PC-9 (cell line): ENCODE measurements around the gene INPP5A. TPM values are rescaled to one million over a fixed set of nuclear protein-coding genes. Genes with fewer than 3 reads are reported as not detected.

Experiments used
- BruUV-seq: library from RNA; stranded (reverse); fragments of 400-500 nt; replicated peaks from 2 replicates; lab custom pipeline; 2021; lab: Mats Ljungman, UMichigan
- CTCF ChIA-PET: fragments of 300-600 bp; sonication (Branson Sonifier 250); formaldehyde crosslinking; loops from one replicate; lab custom pipeline; 2022; ENCODE audit warnings: antibody characterized with exemption; lab: Charles Lee
- POLR2A ChIA-PET: fragments of 300-600 bp; sonication (Branson Sonifier 250); formaldehyde crosslinking; loops from one replicate; lab custom pipeline; 2022; ENCODE audit warnings: antibody characterized with exemption; ENCODE audit not compliant: unreplicated experiment; lab: Charles Lee
- DNase-seq, 2 experiments: peaks; one replicate each; pipeline versions ENCODE4 v3.0.0 to v3.0.0-alpha.2; 2015 to 2022; ENCODE audit warnings: mixed read lengths in 1 of 2
- H2AFZ ChIP-seq: fragments of 200-600 bp; sonication (generic); 2 replicates; pipeline ENCODE4 v1.8.1; 2017; ENCODE audit warnings: antibody characterized with exemption
- H3F3A ChIP-seq: fragments of 200-600 bp; sonication (generic); 2 replicates; pipeline ENCODE4 v1.8.1; 2017; ENCODE audit warnings: antibody characterized with exemption, mild to moderate bottlenecking, low read depth; ENCODE audit not compliant: insufficient read depth
- H3K27ac ChIP-seq: fragments of 200-600 bp; sonication (generic); 2 replicates; pipeline ENCODE4 v1.6.1; 2016; ENCODE audit warnings: mixed run types
- H3K27me3 ChIP-seq: fragments of 200-600 bp; sonication (generic); 2 replicates; pipeline ENCODE4 v1.6.1; 2016; ENCODE audit warnings: low read depth, mixed run types; ENCODE audit not compliant: insufficient read depth
- H3K36me3 ChIP-seq: fragments of 200-600 bp; sonication (generic); 2 replicates; pipeline ENCODE4 v1.6.1; 2016; ENCODE audit warnings: low read depth, mixed run types
- H3K4me1 ChIP-seq: fragments of 200-600 bp; sonication (generic); replicated peaks from 2 replicates; pipeline ENCODE4 v1.6.1; 2016; ENCODE audit warnings: mixed run types; ENCODE audit not compliant: insufficient read depth
- H3K4me2 ChIP-seq: fragments of 200-600 bp; sonication (generic); 2 replicates; pipeline ENCODE4 v1.6.1; 2017; ENCODE audit warnings: mixed run types
- H3K4me3 ChIP-seq: fragments of 200-600 bp; sonication (generic); 2 replicates; pipeline ENCODE4 v1.6.1; 2016; ENCODE audit warnings: mixed run types
- H3K79me2 ChIP-seq: fragments of 200-600 bp; sonication (generic); 2 replicates; pipeline ENCODE4 v1.6.1; 2017; ENCODE audit warnings: low read depth, mixed run types
- H3K9me2 ChIP-seq: fragments of 200-600 bp; sonication (generic); 2 replicates; pipeline ENCODE4 v1.8.1; 2017; ENCODE audit warnings: mild to moderate bottlenecking; ENCODE audit not compliant: insufficient read depth
- H3K9me3 ChIP-seq: fragments of 200-600 bp; sonication (generic); 2 replicates; pipeline ENCODE4 v1.8.1; 2016; ENCODE audit warnings: low read depth; ENCODE audit not compliant: insufficient read depth
- H4K20me1 ChIP-seq: fragments of 200-600 bp; sonication (generic); 2 replicates; pipeline ENCODE4 v1.8.1; 2017; ENCODE audit not compliant: insufficient read depth
- CTCF ChIP-seq: fragments of 200-600 bp; sonication (generic); conservative IDR thresholded peaks from 2 replicates; pipeline ENCODE4 v1.6.1; 2017; ENCODE audit warnings: mixed run types, antibody characterized with exemption, mild to moderate bottlenecking, moderate library complexity
- EZH2 ChIP-seq: fragments of 200-600 bp; sonication (generic); IDR thresholded peaks from 2 replicates; pipeline ENCODE4 v1.8.0; 2017; ENCODE audit warnings: antibody characterized with exemption, low read depth
- intact Hi-C: fragments of 100-400 bp; cut with micrococcal nuclease; formaldehyde crosslinking; loops from one replicate; pipeline ENCODE4 v1.10.0; 2022; ENCODE audit not compliant: unreplicated experiment
- total RNA-seq: library from RNA; stranded (reverse); gene quantifications from 2 replicates; pipeline ENCODE4 v1.2.3, GENCODE V29; 2021

INPP5A gene
- total RNA-seq, 1 experiment from 2014 or later = 18.4 TPM

DNA sequence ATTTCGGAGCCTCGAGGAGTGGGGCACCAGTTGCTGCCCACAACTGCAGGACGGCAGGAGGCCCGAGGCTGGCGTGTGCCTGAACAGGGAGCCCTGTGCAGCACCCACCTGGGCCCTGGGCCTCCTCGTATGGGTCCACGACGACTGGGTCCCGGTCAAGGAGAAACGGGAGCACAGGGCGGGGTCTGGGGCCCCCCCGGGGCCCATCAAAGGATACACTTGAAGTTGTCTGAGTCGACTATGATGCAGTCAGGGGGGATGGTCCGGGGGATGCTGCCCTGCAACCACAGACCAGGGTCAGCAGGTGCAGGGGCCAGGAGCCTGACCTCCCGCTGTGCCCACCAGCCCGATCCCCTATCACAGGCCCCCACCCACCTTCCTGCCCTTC, 276.9 kb downstream of the INPP5A start:
- Histone ChIP-seq H3K9me2 (no peaks in the 10 kb centered on the region), H3K36me3 (no peaks in the 10 kb centered on the region), H3K4me3 (no peak overlapping the region), H4K20me1 (no peaks in the 10 kb centered on the region), H3K79me2 (no peaks in the 10 kb centered on the region), H3K27ac (no peak overlapping the region), H3K27me3 (peaks cover 46% of the 10 kb centered on the region), H2AFZ (no peak overlapping the region), H3K9me3 (no peaks in the 10 kb centered on the region), H3K4me1 (no peaks in the 10 kb centered on the region), H3K4me2 (no peak overlapping the region), H3F3A (no peaks in the 10 kb centered on the region)
- TF ChIP-seq EZH2 (no peak), CTCF (no peak)
- DNase-seq = no peak
- intact Hi-C loops = no loop called here
- CTCF ChIA-PET = no interaction called here
- POLR2A ChIA-PET = no interaction called here
- no TSS peak for BruUV-seq

GRCh38 chr10:132815168-132815857, 277.7 kb downstream of the INPP5A start:
- H3K27me3 ChIP-seq = peaks cover 44% of the 10 kb centered on the region
- TF ChIP-seq EZH2 (no peak), CTCF (no peak)
- no peak overlapping the region for H3K27ac ChIP-seq
- no peak overlapping the region for H3K4me3 ChIP-seq
- no peaks in the 10 kb centered on the region for H3K9me2 ChIP-seq
- intact Hi-C loops = no loop called here
- no peak overlapping the region for H3K4me2 ChIP-seq
- H3K4me1 ChIP-seq = no peaks in the 10 kb centered on the region
- no peaks in the 10 kb centered on the region for H4K20me1 ChIP-seq
- H3F3A ChIP-seq = no peaks in the 10 kb centered on the region
- BruUV-seq = no TSS peak
- H2AFZ ChIP-seq = no peak overlapping the region
- ChIA-PET POLR2A (no interaction called here), CTCF (no interaction called here)
- H3K9me3 ChIP-seq = no peaks in the 10 kb centered on the region
- no peaks in the 10 kb centered on the region for H3K36me3 ChIP-seq
- no peak for DNase-seq
- no peaks in the 10 kb centered on the region for H3K79me2 ChIP-seq

- BruUV-seq = no TSS peak
- Histone ChIP-seq H2AFZ (no peak overlapping the region), H3K79me2 (no peaks in the 10 kb centered on the region), H3F3A (no peaks in the 10 kb centered on the region), H3K9me2 (no peaks in the 10 kb centered on the region), H3K4me1 (no peaks in the 10 kb centered on the region), H3K27ac (no peak overlapping the region), H3K4me2 (no peak overlapping the region), H3K36me3 (no peaks in the 10 kb centered on the region), H3K9me3 (no peaks in the 10 kb centered on the region), H3K27me3 (peaks cover 41% of the 10 kb centered on the region), H4K20me1 (no peaks in the 10 kb centered on the region), H3K4me3 (no peak overlapping the region)
- CTCF ChIA-PET = no interaction called here
- DNase-seq = no peak
- TF ChIP-seq EZH2 = no peak
- TF ChIP-seq CTCF = no peak
- POLR2A ChIA-PET = no interaction called here
- intact Hi-C loops = no loop called here
Observed at GRCh38 chr10:132816718-132817117, 279.1 kb downstream of the INPP5A start.
